ENCODE data around the gene PECR.

The PECR gene

GRCh38 chr2:216081487-216082116, at the start of gene PECR, which contains the start of gene TMEM169:
TSS of gene PECR (minus strand) at chr2:216081809. CDS start at chr2:216081741, 68 bp downstream.
TSS of gene TMEM169 (plus strand) at chr2:216081919. CDS start at chr2:216095964, 14,045 bp downstream.
- peak; percentile 76 for DNase-seq (ENCODE audit: low spot score)

DNA sequence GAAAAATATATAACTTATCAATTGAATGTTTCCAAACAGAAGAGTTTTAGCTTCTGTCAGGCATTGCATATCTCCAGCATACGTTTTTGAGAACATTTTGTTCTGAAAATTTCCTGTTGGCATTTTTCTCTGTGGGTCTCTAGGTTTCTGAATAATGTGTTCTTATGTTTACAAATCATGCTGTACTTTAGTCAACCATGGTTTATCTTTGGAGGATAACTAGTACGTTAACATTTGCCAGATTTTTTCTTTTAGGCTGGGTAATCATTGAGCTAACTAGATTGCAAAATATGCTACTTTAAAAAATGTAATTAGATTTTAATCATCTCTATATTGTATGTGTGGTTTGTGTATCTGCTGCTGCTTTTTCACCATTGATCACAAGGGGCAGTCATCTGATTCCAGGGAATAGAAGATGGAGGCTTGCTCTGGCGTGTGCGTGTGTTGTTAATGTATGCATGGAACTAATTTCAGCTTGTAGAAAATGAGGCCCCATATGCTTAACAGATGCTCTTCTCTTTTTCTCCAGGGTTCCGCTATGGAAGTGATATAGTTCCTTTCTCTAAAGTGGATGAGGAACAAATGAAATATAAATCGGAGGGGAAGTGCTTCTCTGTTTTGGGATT, 48.9 kb upstream of the PECR start:
- no peak for DNase-seq (ENCODE audit: low spot score)

GRCh38 chr2:216126943-216127342, 45.3 kb upstream of the PECR start:
- DNase-seq (ENCODE audit: low spot score): no peak

- no peak for DNase-seq (ENCODE audit: low spot score)
Observed at GRCh38 chr2:216121255-216121654, 39.6 kb upstream of the PECR start.

GRCh38 chr2:216119986-216120385, 38.4 kb upstream of the PECR start:
- no peak for DNase-seq (ENCODE audit: low spot score)

GRCh38 chr2:216119146-216119545, 37.5 kb upstream of the PECR start:
- DNase-seq (ENCODE audit: low spot score): peak; percentile 71

DNA sequence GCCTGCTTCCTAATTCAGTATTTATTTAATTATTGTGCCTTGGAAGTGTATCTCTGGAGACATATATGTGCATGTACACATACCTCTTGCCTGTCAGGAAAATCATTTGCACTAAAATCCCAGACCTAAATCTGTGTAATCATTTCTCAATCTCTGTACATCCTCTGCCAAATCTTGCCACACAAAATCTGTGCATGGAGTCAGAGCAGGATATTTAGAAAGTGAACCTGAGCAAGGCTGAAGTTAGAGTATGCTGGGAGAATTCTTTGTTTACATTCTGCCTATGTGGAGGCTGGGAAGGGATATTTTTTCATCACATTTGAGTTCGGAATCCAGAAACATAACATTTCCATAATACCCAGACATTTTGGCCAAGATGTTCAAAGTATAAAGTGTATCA, 36.9 kb upstream of the PECR start:
- DNase-seq (ENCODE audit: low spot score): no peak

GRCh38 chr2:216117561-216118340, 36.1 kb upstream of the PECR start:
- no peak for DNase-seq (ENCODE audit: low spot score)

- no peak for DNase-seq (ENCODE audit: low spot score)
Observed at GRCh38 chr2:216116418-216116817, 34.8 kb upstream of the PECR start.

DNA sequence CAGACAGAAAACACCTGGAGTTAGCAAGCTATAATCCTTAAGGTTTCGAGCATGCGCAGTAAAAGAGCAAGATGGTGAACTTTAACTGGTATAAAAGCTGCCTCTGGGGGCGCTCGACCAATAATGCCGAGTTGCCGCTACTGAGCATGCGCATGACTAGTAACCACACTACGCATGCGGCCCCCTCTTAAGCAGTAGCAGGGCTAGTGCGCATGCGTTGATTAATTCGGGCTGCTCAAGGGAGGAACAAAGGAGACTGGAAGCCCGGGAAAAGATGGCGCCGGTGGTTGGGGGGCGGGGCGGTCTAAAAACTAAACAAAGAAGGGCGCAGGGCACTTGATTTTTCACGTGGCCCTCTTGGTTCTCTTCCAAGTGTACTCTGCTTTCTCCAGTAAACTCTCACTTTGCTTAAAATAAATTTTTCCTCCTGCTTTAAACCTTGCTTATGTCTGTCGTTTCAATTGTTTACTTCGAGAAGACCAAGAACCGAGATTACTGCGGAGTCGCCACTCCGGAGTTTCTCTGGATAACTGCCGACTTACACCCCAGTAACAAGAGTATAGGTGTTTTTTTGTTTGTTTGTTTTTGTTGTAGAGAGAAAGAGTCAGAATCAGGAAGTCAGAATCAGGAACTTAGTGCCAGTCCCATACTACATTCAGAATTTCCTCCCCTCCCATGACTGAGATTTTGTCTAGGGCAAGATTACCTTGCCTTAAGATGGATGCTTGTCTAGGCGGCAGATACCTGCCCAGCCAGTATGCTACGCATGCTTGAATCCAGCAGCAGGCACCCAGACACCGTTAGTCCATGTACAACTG, 33.3 kb upstream of the PECR start:
- DNase-seq (ENCODE audit: low spot score): peak; percentile 97

DNA sequence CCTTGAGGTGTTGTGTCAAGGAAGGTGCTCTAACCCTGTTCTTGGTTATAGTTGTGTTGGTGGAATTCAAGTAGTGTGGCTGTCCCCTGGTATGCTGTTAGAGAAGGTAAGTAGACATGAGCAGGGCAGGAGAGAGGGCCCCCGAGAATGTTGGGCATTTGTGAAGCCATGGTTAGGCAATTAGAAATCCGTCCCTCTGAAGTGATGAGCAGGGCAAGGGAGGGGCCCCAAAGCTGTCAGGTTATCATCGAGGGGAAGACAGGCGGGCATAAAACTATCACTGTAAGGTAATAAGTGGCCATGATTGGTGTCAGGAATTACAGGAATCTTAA, 32.7 kb upstream of the PECR start:
- DNase-seq (ENCODE audit: low spot score): no peak

GRCh38 chr2:216113572-216113971, 32.0 kb upstream of the PECR start:
- DNase-seq (ENCODE audit: low spot score): no peak

DNA sequence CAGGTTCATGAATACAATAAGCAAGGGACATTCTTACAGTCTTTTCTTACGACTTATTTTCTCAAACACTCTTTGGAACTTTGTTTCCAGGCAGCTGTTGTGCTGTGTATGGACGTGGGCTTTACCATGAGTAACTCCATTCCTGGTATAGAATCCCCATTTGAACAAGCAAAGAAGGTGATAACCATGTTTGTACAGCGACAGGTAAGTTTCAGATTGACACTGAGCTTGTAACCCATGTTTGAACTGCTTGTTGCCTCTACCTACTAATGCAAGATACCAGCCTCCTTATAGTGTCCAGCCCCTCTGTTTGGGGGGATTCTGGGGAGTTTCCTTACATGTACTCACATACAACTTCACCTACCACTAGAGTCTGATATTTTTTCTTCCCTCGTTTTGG, 31.3 kb upstream of the PECR start:
- no peak for DNase-seq (ENCODE audit: low spot score)

DNA sequence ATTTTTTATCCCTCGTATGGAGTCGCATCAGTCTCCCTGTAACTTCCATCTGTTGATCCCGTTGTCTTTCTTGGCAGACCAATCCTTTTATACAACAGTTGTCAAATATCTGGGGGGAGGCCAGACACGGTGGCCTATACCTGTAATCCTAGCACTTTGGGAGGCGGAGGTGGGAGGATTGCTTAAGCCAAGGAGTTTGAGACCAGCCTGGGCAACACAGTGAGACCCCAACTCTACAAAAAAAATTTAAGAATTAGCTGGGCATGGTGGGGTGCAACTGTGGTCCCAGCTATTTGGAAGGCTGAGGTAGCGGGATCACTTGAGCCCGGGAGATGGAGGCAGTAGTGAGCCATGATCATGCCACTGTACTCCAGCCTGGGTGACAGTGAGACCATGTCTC, 29.5 kb upstream of the PECR start:
- DNase-seq (ENCODE audit: low spot score): no peak

GRCh38 chr2:216110620-216111019, 29.0 kb upstream of the PECR start:
- no peak for DNase-seq (ENCODE audit: low spot score)

DNA sequence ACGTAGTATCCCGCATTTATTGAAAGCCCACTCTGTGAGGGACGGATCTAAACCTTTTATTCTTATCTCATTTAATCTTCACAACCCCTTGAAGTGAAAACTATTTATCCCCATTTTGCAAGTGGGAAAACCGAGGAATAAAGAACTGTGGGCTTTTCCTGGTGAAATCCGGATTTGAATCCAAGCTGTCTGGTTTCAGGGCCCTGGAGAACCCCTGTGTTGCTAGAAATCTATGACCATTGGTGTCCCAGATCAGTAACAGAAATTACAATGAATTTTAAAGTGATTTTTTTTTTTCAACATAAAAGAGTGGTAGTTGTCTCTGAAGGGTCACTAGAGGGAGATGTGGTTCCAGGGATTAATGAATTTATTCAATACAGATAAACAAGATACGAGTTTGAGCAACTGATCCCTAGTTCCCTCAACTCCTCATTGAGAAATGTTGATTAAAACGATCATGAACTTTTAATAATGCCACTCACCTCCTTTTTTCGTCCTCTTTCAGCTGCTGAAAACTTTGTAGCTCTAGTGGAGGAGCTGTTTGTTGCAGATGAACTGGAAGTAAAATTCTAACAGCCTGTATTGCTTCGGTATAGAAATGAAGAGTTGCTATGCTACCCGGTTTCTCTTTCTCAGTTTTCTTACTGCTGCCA, 28.5 kb upstream of the PECR start:
- DNase-seq (ENCODE audit: low spot score): peak; percentile 33

GRCh38 chr2:216108967-216109921, 27.6 kb upstream of the PECR start, which contains the start of gene XRCC5:
TSS of gene XRCC5 (plus strand) at chr2:216109348. CDS start at chr2:216109437, 89 bp downstream.
- peak; percentile 94 for DNase-seq (ENCODE audit: low spot score)

- DNase-seq (ENCODE audit: low spot score): peak; percentile 12
Observed at GRCh38 chr2:216108310-216108966, 26.8 kb upstream of the PECR start.

DNA sequence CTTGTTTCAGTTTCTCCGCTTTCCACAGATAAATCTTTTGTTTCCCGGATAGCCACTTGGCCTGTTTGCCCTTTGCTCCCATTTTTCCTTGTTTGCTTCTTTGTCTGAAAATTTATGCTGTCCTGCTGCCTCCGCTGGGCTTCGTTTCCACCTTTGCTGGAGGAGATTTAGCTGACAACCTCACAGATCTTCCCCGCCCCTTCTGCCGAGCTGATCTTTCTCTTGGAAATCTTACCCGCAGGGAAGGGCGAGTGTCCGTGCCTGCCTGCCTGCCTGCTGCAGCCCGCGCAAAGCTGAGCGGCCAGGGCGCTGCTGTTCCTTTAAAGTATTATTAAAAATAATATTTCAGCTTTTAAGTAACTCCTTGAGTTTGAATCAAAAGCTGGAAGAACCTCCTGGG, 26.2 kb upstream of the PECR start:
- DNase-seq (ENCODE audit: low spot score): no peak

- no peak for DNase-seq (ENCODE audit: low spot score)
Observed at GRCh38 chr2:216107320-216107719, 25.7 kb upstream of the PECR start.

Measured in COLO829 (cell line).